Inflammatory macrophage treated with lipopolysaccharide for 4 hours (primary cell): Measurements from ENCODE around the gene MIF4GD.
A peak's percentile ranks its signal among the peaks of the same experiment; 100 is the strongest.

Experiments used
- DNase-seq: peaks from one replicate; pipeline ENCODE4 v3.0.0-alpha.2; 2020

The MIF4GD gene

GRCh38 chr17:75231071-75231470 lies 40.0 kb downstream of the MIF4GD start:
- no peak for DNase-seq

- peak; percentile 72 for DNase-seq
Observed at GRCh38 chr17:75228847-75229246, 42.2 kb downstream of the MIF4GD start.

GRCh38 chr17:75228305-75228704 lies 42.7 kb downstream of the MIF4GD start:
- peak; percentile 97 for DNase-seq

GRCh38 chr17:75227729-75228128 lies 43.3 kb downstream of the MIF4GD start:
- DNase-seq = peak; percentile 27

- no peak for DNase-seq
Observed at GRCh38 chr17:75225016-75225415, 46.0 kb downstream of the MIF4GD start.

- no peak for DNase-seq
Observed at GRCh38 chr17:75219815-75220214, 51.2 kb downstream of the MIF4GD start.

GRCh38 chr17:75218131-75218530 lies 52.9 kb downstream of the MIF4GD start:
- DNase-seq = no peak
